NCI-H1694 (cell line): ENCODE results near the gene PRKACG.
A peak's percentile ranks its signal among the peaks of the same experiment; 100 is the strongest.
"Not testable (repeated sequence)": the region's sequence is repeated elsewhere in the genome, so short reads cannot be mapped to it uniquely, and the experiment has no call there.

Experiments used
- DNase-seq: peaks from one replicate; lab custom pipeline; 2025; lab: John Stamatoyannopoulos, UW

Gene PRKACG

GRCh38 chr9:69014013-69014412, at the start of gene PRKACG:
Gene PRKACG (minus strand): TSS chr9:69014113. CDS start chr9:69014092, 21 bp downstream.
- DNase-seq: no peak

DNA sequence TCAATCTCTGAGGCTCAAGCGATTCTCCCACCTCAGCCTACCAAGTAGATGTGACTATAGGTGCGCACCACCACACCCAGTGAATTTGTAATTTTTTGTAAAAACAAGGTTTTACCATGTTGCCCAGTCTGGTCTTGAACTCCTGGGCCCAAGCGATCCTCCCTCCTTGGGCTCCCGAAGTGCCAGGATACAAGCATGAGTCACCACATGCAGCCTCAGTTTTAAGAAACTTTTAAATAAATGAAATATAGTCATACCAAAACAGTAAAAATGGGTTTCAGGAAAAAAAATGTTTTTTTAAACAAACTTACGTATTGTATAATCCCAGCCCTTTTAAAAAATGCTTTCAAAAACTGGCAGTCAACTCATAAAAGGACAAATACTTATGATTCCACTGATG, 48.3 kb upstream of the PRKACG start:
- no peak for DNase-seq

- DNase-seq: no peak
Measured at GRCh38 chr9:69060766-69061165, 46.9 kb upstream of the PRKACG start.

DNA sequence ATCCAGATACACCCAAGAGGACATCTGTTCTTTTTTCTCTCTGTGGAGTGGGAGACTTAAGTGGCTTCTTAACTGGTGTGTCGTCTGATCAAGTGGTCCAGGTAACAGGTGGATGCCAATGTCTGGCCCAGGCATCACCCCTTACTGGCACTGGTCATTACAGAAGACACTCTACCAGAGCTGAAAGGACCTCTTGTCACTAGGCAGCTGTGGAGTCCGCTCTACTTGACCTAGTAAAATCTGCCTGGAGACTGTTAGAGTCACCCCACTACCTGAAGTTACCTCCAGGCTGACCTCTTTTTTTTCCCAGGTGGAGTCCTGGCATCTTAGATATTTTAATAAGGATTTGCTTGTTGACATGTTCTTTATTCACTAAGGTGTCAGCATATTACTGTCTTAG, 44.2 kb upstream of the PRKACG start:
- DNase-seq: no peak

DNA sequence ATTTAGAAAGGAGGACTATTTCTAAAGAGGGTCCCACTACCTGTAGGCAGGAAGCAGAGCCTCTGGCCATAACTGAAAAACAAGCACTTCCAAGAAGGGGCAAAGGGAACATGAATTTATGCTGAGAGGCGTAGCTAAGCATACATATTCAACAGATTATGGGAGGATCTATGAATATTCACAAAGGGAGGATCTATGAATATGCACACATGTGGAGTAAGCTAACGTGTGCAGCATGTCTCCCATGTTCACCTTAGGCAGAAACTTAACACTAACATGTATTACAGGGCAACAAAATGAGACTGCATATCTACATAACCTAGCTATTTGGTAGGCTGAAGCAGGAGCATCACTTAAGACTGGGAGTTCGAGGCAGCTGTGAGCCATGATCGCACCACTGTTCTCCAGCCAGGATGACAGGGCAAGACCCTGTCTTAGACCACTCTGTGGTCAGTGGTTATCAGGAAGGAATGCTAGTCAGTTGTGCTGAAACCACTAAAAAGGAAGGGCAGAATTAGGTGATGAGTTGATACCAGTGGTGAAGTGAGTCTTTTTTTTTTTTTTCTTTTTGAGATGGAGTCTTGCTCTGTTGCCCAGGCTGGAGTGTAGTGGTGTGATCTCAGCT, 42.4 kb upstream of the PRKACG start:
- DNase-seq: no peak

GRCh38 chr9:69054989-69055388, 41.1 kb upstream of the PRKACG start:
- no peak for DNase-seq

GRCh38 chr9:69050936-69051335, 37.0 kb upstream of the PRKACG start:
- not testable (repeated sequence) for DNase-seq

DNA sequence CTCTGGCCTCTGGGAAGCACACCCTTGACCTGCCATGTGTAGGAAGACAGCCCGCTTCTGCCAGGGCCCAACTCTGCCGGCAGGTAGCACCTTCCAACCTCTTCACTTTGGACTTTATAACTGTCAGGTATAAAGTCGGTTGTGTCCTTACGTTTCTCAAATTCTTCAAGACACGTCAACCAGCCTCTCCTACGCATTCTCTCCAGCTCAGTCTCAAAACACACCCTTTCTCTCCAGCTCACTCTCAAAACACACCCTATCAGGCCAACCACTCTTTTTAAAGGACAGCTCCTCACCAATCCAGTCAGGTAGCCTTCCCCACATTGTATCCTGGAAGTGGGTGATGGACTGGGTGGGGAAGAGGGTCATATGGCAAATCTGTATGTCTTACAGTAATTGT, 35.2 kb upstream of the PRKACG start:
- no peak for DNase-seq

- no peak for DNase-seq
Measured at GRCh38 chr9:69047371-69047770, 33.5 kb upstream of the PRKACG start.

- DNase-seq: no peak
Measured at GRCh38 chr9:69046723-69047122, 32.8 kb upstream of the PRKACG start.

DNA sequence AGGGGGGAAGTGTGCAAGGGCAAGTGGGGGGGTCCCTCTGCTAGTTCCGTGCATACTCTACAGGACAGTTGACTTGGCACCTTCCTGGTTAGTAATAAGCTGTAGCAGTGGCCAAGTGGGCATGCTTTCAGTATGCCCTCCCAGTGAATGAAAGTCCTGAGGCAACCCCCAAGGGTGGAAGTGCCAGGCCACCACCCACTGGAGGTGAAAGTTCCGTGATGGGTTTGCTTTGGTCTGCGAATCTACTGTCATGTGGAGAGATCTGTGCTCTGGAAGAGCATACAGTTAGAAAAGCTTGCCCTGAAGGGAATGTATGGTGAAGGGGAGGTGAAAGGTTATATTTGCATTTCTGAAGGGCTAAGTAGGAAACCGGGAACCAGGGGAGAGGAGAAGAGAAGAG, 31.9 kb upstream of the PRKACG start:
- no peak for DNase-seq

DNA sequence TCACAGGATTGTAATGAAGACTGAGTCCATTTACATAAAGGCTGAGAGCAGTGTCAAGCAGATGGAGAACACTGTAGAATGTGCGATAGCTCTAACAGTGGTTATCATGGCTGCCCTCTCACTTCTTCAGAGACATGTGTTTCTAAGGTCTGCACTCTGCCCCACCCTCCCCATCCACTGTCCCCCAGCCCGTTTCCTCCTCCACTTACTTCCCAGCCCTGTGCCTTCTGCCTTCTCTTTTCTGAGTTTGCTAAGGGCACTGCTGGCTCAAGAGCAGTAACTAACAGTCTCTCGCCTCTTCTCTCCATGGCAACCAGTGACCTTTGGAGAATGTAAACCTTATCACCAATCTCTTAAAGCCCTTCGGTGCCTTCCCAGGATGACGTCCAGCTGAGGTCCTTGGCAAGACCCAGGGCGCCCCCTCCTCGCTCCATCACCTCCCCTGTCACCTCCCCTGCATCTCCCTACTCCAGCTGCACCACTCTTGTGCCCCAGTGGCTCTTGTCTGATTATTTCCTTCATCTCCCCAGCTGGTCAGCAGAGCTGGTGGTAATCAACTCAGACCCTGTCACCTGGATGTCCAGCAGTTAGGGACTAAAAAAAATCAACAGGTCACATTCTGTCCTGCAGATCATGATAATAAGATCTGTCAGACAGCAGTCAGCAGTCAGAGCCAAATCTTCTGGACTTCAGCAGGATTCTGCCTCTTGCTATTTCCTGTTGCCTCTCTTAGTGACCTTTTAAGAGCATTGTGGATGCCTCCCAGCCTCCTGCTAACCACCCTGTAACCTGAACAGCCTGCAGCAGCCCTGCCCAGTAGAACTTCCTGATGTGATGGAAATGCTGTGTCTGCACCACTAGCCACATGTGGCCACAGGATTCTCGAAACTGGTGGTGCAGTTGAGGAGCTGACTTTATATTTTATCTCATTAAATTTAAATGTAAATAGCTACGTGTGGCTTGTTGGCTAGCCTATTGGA, 30.6 kb upstream of the PRKACG start:
- DNase-seq: no peak

GRCh38 chr9:69040646-69041045, 26.7 kb upstream of the PRKACG start:
- no peak for DNase-seq

DNA sequence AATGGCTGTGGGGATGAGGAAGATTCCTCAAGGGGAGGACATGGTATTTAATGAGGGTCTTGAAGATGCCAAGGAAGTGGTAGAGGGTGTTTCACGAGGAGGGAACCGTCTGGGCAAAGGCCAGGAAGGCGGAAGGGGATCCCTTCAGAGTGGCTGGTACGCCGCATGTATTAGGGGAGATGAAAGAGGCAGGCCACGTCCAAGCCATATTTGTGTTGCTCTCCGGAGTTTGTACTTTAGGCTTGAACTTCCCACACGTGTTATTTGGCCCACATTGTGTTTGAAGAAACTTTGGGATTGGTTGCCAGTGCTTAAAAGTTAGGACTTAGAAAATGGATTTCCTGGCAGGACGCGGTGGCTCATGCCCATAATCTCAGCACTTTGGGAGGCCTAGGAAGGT, 22.9 kb upstream of the PRKACG start:
- DNase-seq: no peak

GRCh38 chr9:69036309-69036708, 22.4 kb upstream of the PRKACG start:
- DNase-seq: no peak

DNA sequence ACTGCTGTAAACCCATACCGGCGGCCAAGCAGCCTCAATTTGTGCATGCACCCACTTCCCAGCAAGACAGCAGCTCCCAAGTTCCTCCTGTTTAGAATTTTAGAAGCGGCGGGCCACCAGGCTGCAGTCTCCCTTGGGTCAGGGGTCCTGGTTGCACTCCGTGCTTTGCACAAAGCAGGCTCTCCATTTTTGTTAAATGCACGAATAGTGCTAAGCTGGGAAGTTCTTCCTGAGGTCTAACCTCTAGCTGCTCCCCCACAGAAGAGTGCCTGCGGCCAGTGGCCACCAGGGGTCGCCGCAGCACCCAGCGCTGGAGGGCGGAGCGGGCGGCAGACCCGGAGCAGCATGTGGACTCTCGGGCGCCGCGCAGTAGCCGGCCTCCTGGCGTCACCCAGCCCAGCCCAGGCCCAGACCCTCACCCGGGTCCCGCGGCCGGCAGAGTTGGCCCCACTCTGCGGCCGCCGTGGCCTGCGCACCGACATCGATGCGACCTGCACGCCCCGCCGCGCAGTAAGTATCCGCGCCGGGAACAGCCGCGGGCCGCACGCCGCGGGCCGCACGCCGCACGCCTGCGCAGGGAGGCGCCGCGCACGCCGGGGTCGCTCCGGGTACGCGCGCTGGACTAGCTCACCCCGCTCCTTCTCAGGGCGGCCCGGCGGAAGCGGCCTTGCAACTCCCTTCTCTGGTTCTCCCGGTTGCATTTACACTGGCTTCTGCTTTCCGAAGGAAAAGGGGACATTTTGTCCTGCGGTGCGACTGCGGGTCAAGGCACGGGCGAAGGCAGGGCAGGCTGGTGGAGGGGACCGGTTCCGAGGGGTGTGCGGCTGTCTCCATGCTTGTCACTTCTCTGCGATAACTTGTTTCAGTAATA, 21.8 kb upstream of the PRKACG start, which contains the start of gene FXN:
TSS of gene FXN (plus strand) at position 315 of the 871 bp plus-strand sequence. CDS start at position 346, 31 bp downstream.
- peak; percentile 51 for DNase-seq

GRCh38 chr9:69034071-69034470, 20.2 kb upstream of the PRKACG start:
- DNase-seq: no peak

DNA sequence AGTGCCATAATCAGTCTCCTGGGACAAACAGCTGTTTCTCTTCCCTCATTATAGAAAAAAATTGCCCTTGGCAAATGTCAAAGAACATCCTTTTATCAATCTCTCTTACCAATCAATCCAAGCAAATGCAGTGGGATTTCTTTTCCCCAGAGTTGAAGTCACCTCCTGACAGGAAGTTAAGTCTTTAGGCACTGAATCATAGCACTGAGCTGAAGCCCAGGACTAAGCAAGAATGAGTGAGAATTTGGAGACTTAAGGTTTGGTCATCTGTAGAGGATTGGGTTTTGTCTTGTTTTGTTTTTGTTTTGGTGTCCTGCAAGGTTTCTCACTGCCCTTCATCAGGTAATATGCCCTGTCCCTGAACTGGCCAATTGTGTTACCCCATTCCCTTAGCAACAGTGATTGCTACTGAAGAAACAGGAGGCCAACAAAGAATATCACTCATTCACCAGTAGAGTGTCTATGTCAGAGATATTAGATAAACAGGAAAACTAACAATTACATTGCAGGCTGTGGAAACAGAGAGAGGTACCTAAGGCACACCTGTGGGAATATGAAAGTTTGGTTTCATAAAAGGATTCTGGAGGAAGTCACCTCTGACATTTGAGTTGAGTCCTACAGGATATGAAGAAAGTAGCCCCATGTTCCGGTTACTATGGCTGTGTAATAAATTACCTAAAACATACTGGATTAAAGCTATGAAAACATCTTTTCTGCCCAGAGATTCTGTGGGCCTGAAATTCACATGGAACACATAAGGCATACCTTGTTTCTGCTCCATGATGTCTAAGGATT, 17.1 kb upstream of the PRKACG start:
- DNase-seq: no peak

GRCh38 chr9:69029535-69029934, 15.6 kb upstream of the PRKACG start:
- no peak for DNase-seq

DNA sequence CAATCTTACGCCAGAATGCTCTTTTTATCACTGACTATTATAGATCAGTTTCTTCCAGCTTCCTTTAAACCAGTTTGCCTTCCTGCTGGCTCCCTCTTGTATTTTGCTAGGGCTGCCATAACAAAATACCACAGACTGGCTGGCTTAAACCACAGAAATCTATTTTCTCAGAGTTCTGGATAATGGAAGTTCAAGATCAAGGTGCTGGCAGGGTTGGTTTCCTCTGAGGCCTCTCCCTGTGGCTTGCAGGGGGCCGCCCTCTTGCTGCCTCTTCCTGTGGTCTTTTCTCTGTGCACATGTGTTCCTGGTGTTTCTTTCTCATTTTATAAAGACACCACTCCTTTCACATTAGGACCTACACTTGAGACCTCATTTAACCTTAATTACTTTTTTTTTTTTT, 14.8 kb upstream of the PRKACG start:
- DNase-seq: no peak

DNA sequence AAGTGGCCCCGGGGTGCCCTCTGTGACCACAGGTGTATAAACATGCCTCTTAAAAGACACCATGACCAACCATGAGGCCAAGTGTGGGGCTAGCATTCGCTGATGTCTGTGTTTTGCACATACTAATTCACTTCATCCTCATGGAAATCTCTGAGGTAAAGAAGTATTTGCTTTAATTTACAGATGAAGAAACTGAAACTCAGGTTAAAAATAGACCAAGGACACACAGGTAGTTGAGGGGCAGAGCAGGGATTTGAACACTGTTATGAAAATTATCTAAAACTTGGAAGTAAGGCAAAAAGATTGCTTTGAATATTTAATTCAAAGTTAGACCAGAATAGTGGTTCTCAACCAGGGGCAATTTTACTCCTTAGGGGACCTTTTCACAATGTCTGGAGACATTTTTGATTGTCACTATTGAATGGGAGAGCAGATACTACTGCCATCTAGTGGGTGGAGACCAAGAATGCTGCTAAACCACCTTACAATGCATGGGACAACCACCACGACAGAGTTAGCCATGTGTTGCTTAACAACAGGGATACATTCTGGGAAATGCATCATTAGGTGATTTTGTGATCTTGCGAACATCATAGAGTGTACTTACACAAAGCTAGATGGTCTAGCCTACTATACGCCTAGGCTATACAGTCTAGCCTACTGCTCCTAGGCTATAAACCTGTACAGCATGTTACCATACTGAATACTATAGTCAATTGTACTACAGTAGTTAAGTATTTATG, 13.6 kb upstream of the PRKACG start:
- DNase-seq: peak; percentile 40
